ENCODE data around the gene EML1. TPM values are rescaled to one million over a fixed set of nuclear protein-coding genes. Genes with fewer than 3 reads are reported as not detected.

EML1 gene
- total RNA-seq, 1 experiment from 2014 or later = 11.8 TPM

GRCh38 chr14:99769123-99769522, 24.1 kb upstream of the EML1 start:
- no peak for DNase-seq
- no peaks in the 10 kb centered on the region for H3K9me3 ChIP-seq
- H3K27me3 ChIP-seq = no peaks in the 10 kb centered on the region
- H3K4me3 ChIP-seq = no peak overlapping the region
- H3K36me3 ChIP-seq = no peaks in the 10 kb centered on the region

GRCh38 chr14:99769799-99770198, 23.4 kb upstream of the EML1 start:
- Histone ChIP-seq H3K27me3 (no peaks in the 10 kb centered on the region), H3K4me3 (no peak overlapping the region), H3K9me3 (no peaks in the 10 kb centered on the region), H3K36me3 (no peaks in the 10 kb centered on the region)
- no peak for DNase-seq

GRCh38 chr14:99772371-99773283, 20.6 kb upstream of the EML1 start:
- H3K27me3 ChIP-seq = no peaks in the 10 kb centered on the region
- DNase-seq = peak; percentile 46
- no peak overlapping the region for H3K4me3 ChIP-seq
- H3K9me3 ChIP-seq = no peaks in the 10 kb centered on the region
- no peaks in the 10 kb centered on the region for H3K36me3 ChIP-seq

GRCh38 chr14:99773521-99774497, 19.4 kb upstream of the EML1 start:
- H3K36me3 ChIP-seq = no peaks in the 10 kb centered on the region
- no peaks in the 10 kb centered on the region for H3K27me3 ChIP-seq
- H3K9me3 ChIP-seq = peaks cover 7% of the 10 kb centered on the region; the same call in 1 of the 2 replicates
- no peak for DNase-seq
- no peak overlapping the region for H3K4me3 ChIP-seq

GRCh38 chr14:99774556-99775307, 18.5 kb upstream of the EML1 start:
- peaks cover 9% of the 10 kb centered on the region; the same call in 1 of the 2 replicates for H3K9me3 ChIP-seq
- H3K4me3 ChIP-seq = no peak overlapping the region
- H3K36me3 ChIP-seq = no peaks in the 10 kb centered on the region
- no peaks in the 10 kb centered on the region for H3K27me3 ChIP-seq
- DNase-seq = peak; percentile 38

- no peak overlapping the region for H3K4me3 ChIP-seq
- H3K9me3 ChIP-seq = peaks cover 14% of the 10 kb centered on the region
- no peaks in the 10 kb centered on the region for H3K27me3 ChIP-seq
- no peaks in the 10 kb centered on the region for H3K36me3 ChIP-seq
- DNase-seq = no peak
Measured at GRCh38 chr14:99775351-99775750, 17.9 kb upstream of the EML1 start.

- DNase-seq = no peak
- Histone ChIP-seq H3K27me3 (no peaks in the 10 kb centered on the region), H3K9me3 (peaks cover 17% of the 10 kb centered on the region), H3K36me3 (no peaks in the 10 kb centered on the region), H3K4me3 (no peak overlapping the region)
Measured at GRCh38 chr14:99777951-99778350, 15.3 kb upstream of the EML1 start.

- peak; percentile 46 for DNase-seq
- Histone ChIP-seq H3K27me3 (no peaks in the 10 kb centered on the region), H3K9me3 (peaks cover 17% of the 10 kb centered on the region), H3K36me3 (no peaks in the 10 kb centered on the region), H3K4me3 (no peak overlapping the region)
Measured at GRCh38 chr14:99779751-99780150, 13.5 kb upstream of the EML1 start.

GRCh38 chr14:99780690-99781089, 12.5 kb upstream of the EML1 start:
- Histone ChIP-seq H3K27me3 (no peaks in the 10 kb centered on the region), H3K36me3 (no peaks in the 10 kb centered on the region), H3K9me3 (peaks cover 17% of the 10 kb centered on the region), H3K4me3 (no peak overlapping the region)
- no peak for DNase-seq

- Histone ChIP-seq H3K36me3 (no peaks in the 10 kb centered on the region), H3K9me3 (peaks cover 17% of the 10 kb centered on the region), H3K4me3 (no peak overlapping the region), H3K27me3 (no peaks in the 10 kb centered on the region)
- no peak for DNase-seq
Measured at GRCh38 chr14:99781091-99781490, 12.1 kb upstream of the EML1 start.

GRCh38 chr14:99781853-99782610, 11.2 kb upstream of the EML1 start:
- Histone ChIP-seq H3K9me3 (peaks cover 17% of the 10 kb centered on the region), H3K27me3 (no peaks in the 10 kb centered on the region), H3K4me3 (no peak overlapping the region), H3K36me3 (no peaks in the 10 kb centered on the region)
- no peak for DNase-seq

- DNase-seq = no peak
- H3K36me3 ChIP-seq = no peaks in the 10 kb centered on the region
- H3K9me3 ChIP-seq = peaks cover 10% of the 10 kb centered on the region
- no peak overlapping the region for H3K4me3 ChIP-seq
- H3K27me3 ChIP-seq = no peaks in the 10 kb centered on the region
Measured at GRCh38 chr14:99784508-99784907, 8.7 kb upstream of the EML1 start.

- no peak overlapping the region for H3K4me3 ChIP-seq
- no peaks in the 10 kb centered on the region for H3K36me3 ChIP-seq
- H3K9me3 ChIP-seq = 0 out of 2 replicates have a peak, but pooled peaks cover 2% of the 10 kb centered on the region
- H3K27me3 ChIP-seq = no peaks in the 10 kb centered on the region
- no peak for DNase-seq
Measured at GRCh38 chr14:99785426-99785825, 7.8 kb upstream of the EML1 start.

- Histone ChIP-seq H3K36me3 (no peaks in the 10 kb centered on the region), H3K9me3 (no peaks in the 10 kb centered on the region), H3K27me3 (no peaks in the 10 kb centered on the region), H3K4me3 (no peak overlapping the region)
- DNase-seq = no peak
Measured at GRCh38 chr14:99786511-99786989, 6.7 kb upstream of the EML1 start.

GRCh38 chr14:99788713-99789112, 4.5 kb upstream of the EML1 start:
- H3K27me3 ChIP-seq = no peaks in the 10 kb centered on the region
- no peaks in the 10 kb centered on the region for H3K9me3 ChIP-seq
- DNase-seq = no peak
- H3K36me3 ChIP-seq = no peaks in the 10 kb centered on the region
- H3K4me3 ChIP-seq = no peak overlapping the region

- no peak overlapping the region for H3K4me3 ChIP-seq
- no peaks in the 10 kb centered on the region for H3K36me3 ChIP-seq
- no peak for DNase-seq
- no peaks in the 10 kb centered on the region for H3K9me3 ChIP-seq
- H3K27me3 ChIP-seq = no peaks in the 10 kb centered on the region
Measured at GRCh38 chr14:99789581-99789980, 3.6 kb upstream of the EML1 start.
